KOPT-K1 (cell line): Measurements from ENCODE around the gene API5.
"Not testable (repeated sequence)": the region's sequence is repeated elsewhere in the genome, so short reads cannot be mapped to it uniquely, and the experiment has no call there.

Experiments
- H3K27ac ChIP-seq: fragments of 200-600 bp; sonication (generic); 2 replicates; pipeline ENCODE4 v1.5.1; 2016; ENCODE audit warnings: antibody characterized with exemption, mild to moderate bottlenecking, low read depth, low read length; ENCODE audit not compliant: poor library complexity, severe bottlenecking
- H3K36me3 ChIP-seq: fragments of 200-600 bp; sonication (generic); 2 replicates; pipeline ENCODE4 v1.5.1; 2017; ENCODE audit warnings: antibody characterized with exemption, mild to moderate bottlenecking, low read length, moderate library complexity; ENCODE audit not compliant: insufficient read depth
- H3K9me3 ChIP-seq: fragments of 200-600 bp; sonication (generic); 2 replicates; pipeline ENCODE4 v1.5.1; 2017; ENCODE audit warnings: antibody characterized with exemption, low read length, mild to moderate bottlenecking; ENCODE audit not compliant: insufficient read depth, poor library complexity, severe bottlenecking

The API5 gene

DNA sequence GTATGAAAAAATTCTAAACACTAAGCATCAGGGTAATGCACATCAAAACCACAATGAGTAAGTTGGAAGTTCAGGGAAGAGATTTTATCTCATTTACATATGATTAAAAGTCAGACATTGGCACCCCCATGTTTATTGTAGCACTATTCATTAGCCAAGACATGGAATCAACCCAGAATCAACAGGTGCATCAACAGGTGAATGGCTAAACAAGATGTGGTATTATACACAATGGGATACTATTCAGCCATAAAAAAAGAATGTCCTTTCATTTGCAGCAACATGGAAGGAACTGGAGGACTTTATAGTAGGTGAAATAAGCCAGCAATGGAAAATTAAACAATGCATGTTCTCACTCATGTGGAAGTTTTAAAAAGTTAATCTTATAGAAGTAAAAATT, 29.4 kb downstream of the API5 start:
- peaks cover 63% of the 10 kb centered on the region for H3K36me3 ChIP-seq
- H3K27ac ChIP-seq, result no peak overlapping the region
- no peaks in the 10 kb centered on the region for H3K9me3 ChIP-seq

DNA sequence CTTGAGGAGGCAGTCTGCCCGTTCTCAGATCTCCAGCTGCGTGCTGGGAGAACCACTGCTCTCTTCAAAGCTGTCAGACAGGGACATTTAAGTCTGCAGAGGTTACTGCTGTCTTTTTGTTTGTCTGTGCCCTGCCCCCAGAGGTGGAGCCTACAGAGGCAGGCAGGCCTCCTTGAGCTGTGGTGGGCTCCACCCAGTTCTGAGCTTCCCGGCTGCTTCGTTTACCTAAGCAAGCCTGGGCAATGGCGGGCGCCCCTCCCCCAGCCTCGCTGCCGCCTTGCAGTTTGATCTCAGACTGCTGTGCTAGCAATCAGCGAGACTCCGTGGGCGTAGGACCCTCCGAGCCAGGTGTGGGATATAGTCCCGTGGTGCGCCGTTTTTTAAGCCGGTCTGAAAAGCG, 39.6 kb downstream of the API5 start:
- H3K36me3 ChIP-seq, H3K9me3 ChIP-seq, H3K27ac ChIP-seq: not testable (repeated sequence)

GRCh38 chr11:43354311-43354710, 42.5 kb downstream of the API5 start:
- H3K9me3 ChIP-seq, result no peaks in the 10 kb centered on the region
- H3K27ac ChIP-seq, result no peak overlapping the region
- H3K36me3 ChIP-seq, result no peaks in the 10 kb centered on the region; the same call in 1 of the 2 replicates

- Histone ChIP-seq H3K36me3 (no peaks in the 10 kb centered on the region; the same call in 1 of the 2 replicates), H3K9me3 (no peaks in the 10 kb centered on the region), H3K27ac (no peak overlapping the region)
These were observed 44.5 kb downstream of the API5 start for GRCh38 chr11:43356336-43356735.

DNA sequence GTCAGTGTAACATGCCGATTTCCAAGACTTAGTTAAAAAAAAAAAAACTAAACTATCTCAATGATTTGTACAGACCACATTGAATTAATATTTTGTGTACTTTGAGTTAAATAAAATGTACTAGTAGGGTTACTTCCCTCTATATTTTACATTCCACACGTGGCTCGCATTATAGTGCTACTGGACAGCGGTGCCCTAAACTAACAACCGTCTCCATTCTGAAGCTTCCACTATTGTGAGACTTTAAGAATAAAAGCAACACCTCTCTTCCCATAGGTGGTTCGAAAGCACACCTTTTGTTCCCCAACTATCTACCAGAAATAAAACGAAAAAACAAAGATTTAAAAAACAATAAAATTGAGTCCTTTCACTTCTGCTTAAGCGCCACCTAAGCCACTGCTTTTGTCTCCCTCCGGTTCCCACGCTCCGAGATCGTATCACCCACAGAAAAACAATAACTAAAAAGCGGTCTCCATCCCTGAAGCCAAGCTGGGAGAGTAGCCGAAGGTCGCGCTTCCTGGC, 46.5 kb downstream of the API5 start:
- Histone ChIP-seq H3K9me3 (no peaks in the 10 kb centered on the region), H3K36me3 (peaks cover 12% of the 10 kb centered on the region; the same call in 1 of the 2 replicates), H3K27ac (peak overlapping the region; percentile 85)

- no peaks in the 10 kb centered on the region for H3K9me3 ChIP-seq
- H3K36me3 ChIP-seq, result peaks cover 13% of the 10 kb centered on the region; the same call in 1 of the 2 replicates
These were observed 47.1 kb downstream of the API5 start, which contains the start of gene TTC17 for GRCh38 chr11:43358801-43359421. TTC17 (plus strand) TSS chr11:43358920; CDS start chr11:43358955, 35 bp downstream.

DNA sequence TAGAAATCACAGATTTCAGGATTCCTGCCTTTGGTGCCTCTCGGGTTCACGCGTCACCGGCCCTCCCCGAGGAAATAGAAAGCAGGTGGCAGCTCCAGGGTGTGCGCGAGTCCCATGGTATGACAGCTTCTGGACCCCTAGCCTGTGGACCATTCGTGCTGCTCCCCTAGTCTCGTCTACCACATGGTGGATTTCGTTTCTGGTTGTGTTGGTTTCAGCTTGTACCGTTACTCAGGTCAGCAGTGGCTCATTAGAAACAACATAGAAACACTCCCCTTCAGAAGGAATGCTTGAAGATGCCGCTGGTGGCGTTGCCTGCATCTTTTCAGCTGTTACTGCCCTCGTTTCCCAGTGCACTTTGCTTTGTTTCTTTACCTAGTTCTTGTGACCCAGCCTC, 47.6 kb downstream of the API5 start:
- H3K36me3 ChIP-seq, result peaks cover 16% of the 10 kb centered on the region; the same call in 1 of the 2 replicates
- peak overlapping the region; percentile 85 for H3K27ac ChIP-seq
- no peaks in the 10 kb centered on the region for H3K9me3 ChIP-seq

More at GRCh38 chr11:43358801-43359421, 47.1 kb downstream of the API5 start, which contains the start of gene TTC17:
- H3K27ac ChIP-seq, result peak within 1 kb of the TSS; percentile 85

- Histone ChIP-seq H3K36me3 (peaks cover 24% of the 10 kb centered on the region), H3K27ac (no peak overlapping the region), H3K9me3 (no peaks in the 10 kb centered on the region)
These were observed 48.7 kb downstream of the API5 start for GRCh38 chr11:43360361-43361032.

DNA sequence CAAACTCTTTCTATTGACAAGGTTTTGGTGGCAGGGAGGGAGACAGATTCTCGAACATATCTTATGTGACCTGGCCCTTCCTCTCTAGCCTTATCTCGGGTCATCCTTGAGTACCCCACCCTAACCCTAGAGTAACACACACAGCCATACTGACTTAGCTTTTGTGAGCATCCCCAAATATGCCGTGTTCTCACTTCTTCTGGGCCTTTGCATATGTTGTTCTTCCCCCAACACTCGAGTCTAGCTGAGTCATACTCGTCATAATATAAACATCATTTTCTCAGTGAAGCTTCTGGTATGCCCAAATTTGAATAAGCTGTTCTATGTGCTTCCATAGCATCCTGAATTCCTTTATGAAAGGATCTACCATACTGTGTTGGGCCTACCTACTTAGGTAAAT, 54.9 kb downstream of the API5 start:
- Histone ChIP-seq H3K27ac (no peak overlapping the region), H3K36me3 (peaks cover 59% of the 10 kb centered on the region)

DNA sequence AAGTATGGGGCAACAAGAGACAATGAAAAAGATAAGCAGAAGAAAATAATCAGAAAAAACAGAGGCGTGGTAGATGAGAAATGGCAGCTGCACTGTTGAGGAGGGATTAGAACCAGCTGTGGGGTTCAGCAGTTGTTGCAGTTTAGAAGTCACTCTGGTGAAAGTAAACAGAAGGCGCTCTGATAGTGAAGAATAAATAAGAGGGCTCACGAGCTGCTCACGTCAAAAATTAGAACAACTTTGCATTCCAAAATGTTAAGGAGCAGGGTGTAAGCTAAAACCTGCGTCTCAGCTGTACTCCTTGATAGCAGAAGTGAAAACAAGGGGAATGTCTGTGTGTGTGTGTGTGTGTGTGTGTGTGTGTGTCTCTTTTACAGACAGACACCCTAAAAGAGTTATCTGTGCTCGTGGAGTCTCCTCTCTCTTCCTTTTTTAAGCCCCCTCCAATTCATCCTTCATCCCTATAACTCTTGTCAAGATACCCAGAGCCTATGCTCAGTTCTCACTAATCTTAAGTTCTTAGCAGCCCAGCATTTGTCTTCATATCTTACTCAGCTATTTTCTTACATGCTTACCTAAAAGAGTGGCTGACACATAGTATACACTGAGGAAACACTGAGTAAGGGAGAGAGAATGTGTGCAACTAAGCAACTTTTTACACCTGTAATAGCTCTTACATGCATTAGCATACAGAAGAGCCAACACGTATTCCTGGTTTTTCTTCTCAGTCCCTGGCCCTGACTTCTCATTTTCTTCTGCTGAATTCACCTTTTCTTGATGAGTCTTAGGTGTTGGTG, 55.8 kb downstream of the API5 start:
- Histone ChIP-seq H3K36me3 (peaks cover 57% of the 10 kb centered on the region), H3K9me3 (no peaks in the 10 kb centered on the region), H3K27ac (no peak overlapping the region)

More for the DNA sequence above, 54.9 kb downstream of the API5 start:
- no peaks in the 10 kb centered on the region for H3K9me3 ChIP-seq

DNA sequence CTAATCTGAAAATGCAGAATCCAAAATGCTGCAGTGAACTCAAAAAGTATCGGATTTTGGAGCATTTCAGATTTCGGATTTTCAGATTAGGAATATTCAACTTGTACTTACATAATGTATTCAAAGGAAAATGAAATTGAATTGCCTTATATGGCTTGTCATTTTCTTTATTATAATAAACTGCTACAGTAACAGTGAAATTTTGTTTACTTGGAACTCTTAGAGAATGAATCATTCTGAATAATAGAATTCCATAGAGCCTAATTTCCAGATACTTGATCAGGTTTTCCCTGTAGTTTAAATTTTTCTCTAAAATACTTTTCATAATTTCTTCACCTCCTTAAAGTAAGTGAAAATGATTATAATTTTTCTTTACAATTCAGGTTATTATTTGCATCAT, 64.3 kb downstream of the API5 start:
- peaks cover 52% of the 10 kb centered on the region for H3K36me3 ChIP-seq
- H3K9me3 ChIP-seq, result no peaks in the 10 kb centered on the region
- no peak overlapping the region for H3K27ac ChIP-seq

- H3K27ac ChIP-seq, result no peak overlapping the region
- peaks cover 52% of the 10 kb centered on the region for H3K36me3 ChIP-seq
- no peaks in the 10 kb centered on the region for H3K9me3 ChIP-seq
These were observed 64.8 kb downstream of the API5 start for GRCh38 chr11:43376594-43376993.

GRCh38 chr11:43377389-43377788, 65.6 kb downstream of the API5 start:
- Histone ChIP-seq H3K9me3 (no peaks in the 10 kb centered on the region), H3K36me3 (peaks cover 53% of the 10 kb centered on the region), H3K27ac (no peak overlapping the region)

DNA sequence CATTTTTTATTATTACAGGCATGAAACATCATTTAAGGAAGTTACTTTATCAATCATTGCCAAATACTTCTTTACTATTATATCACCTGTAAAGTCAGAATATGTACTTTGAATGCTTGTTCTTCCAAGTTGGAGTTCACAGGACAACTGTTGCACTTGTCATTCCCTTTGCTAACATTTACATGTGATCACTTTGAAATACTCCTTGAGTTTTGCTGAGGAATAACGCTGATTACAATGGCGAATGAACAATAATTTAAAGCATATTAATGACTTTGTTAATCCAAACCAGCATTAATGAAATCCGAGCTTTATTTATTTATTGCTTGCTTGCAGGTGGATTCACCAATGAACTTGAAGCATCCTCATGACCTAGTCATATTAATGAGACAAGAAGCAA, 67.1 kb downstream of the API5 start:
- no peaks in the 10 kb centered on the region for H3K9me3 ChIP-seq
- no peak overlapping the region for H3K27ac ChIP-seq
- peaks cover 54% of the 10 kb centered on the region for H3K36me3 ChIP-seq

GRCh38 chr11:43381802-43382201, 70.0 kb downstream of the API5 start:
- Histone ChIP-seq H3K27ac (no peak overlapping the region), H3K9me3 (no peaks in the 10 kb centered on the region), H3K36me3 (peaks cover 53% of the 10 kb centered on the region)
